A549 (cell line): ENCODE measurements around the gene IGF1. TPM values are rescaled to one million over a fixed set of nuclear protein-coding genes. Genes with fewer than 3 reads are reported as not detected.

Experiments
- ATAC-seq, 2 experiments: fragments of 200-7000 bp in 1 of 2; fragments of >200 bp in 1 of 2; cut with Nextera tagmentation in 1 of 2; cut with Tn5 transposase in 1 of 2; 3 replicates each; pipeline versions ENCODE4 v1.8.0 to v1.9.1; 2018 to 2020; ENCODE audit warnings: mild to moderate bottlenecking in 1 of 2, moderate library complexity in 1 of 2
- CTCF ChIA-PET: fragments of 300-600 bp; sonication (Branson Sonifier 250); formaldehyde crosslinking; extraction: SDS; loops from one replicate; lab custom pipeline; 2021; ENCODE audit warnings: antibody characterized with exemption, inconsistent platforms; lab: Yijun Ruan, JAX
- POLR2A ChIA-PET: fragments of 350-600 bp; formaldehyde crosslinking; extraction: SDS; loops from one replicate; lab custom pipeline; 2021; ENCODE audit warnings: antibody characterized with exemption, inconsistent platforms; lab: Yijun Ruan, JAX
- DNase-seq, 2 experiments: peaks; one replicate each; pipeline versions ENCODE4 v3.0.0 to v3.0.0-alpha.2; 2011 to 2016; ENCODE audit warnings: low read depth in 1 of 2, low spot score in 1 of 2
- FAIRE-seq: peaks from 2 replicates; lab custom pipeline; 2011; peaks lifted over from hg19 to GRCh38; lab: Jason Lieb, UNC
- H3K27ac ChIP-seq, 2 experiments: fragments of >200 bp; sonication (Bioruptor Twin); formaldehyde crosslinking; 3 replicates each; pipeline ENCODE4 v1.5.1; 2016 to 2017
- H3K4me1 ChIP-seq: fragments of >200 bp; sonication (Bioruptor Twin); formaldehyde crosslinking; 3 replicates; pipeline ENCODE4 v1.6.1; 2016
- H3K4me2 ChIP-seq: fragments of >200 bp; sonication (Bioruptor Twin); formaldehyde crosslinking; 3 replicates; pipeline ENCODE4 v1.6.1; 2016
- H3K4me3 ChIP-seq: fragments of >200 bp; sonication (Bioruptor Twin); formaldehyde crosslinking; 3 replicates; pipeline ENCODE4 v1.5.1; 2016
- H3K9me3 ChIP-seq: fragments of >200 bp; sonication (Bioruptor Twin); formaldehyde crosslinking; 3 replicates; pipeline ENCODE4 v1.6.1; 2016
- BCL3 ChIP-seq: fragments of >200 bp; sonication (Bioruptor Twin); formaldehyde crosslinking; IDR thresholded peaks from 3 replicates; pipeline ENCODE4 v1.6.1; 2016
- CEBPB ChIP-seq, 2 experiments: fragments of >200 bp in 1 of 2; sonication (Bioruptor Twin) in 1 of 2; formaldehyde crosslinking in 1 of 2; IDR thresholded peaks; 2 replicates each; pipeline ENCODE4 v1.6.1; 2012 to 2016
- FOSL2 ChIP-seq, 2 experiments: fragments of 450-650 bp in 1 of 2; fragments of >200 bp in 1 of 2; sonication (Bioruptor Twin) in 1 of 2; formaldehyde crosslinking; IDR thresholded peaks; 2 replicates each; pipeline versions ENCODE4 v1.5.0 to v1.6.1; 2016 to 2020; ENCODE audit warnings: mild to moderate bottlenecking in 1 of 2, moderate library complexity in 1 of 2
- GATA3 ChIP-seq: IDR thresholded peaks from 2 replicates; pipeline ENCODE4 v1.6.1; 2012; ENCODE audit warnings: borderline replicate concordance
- HES2 ChIP-seq: fragments of >200 bp; sonication (Bioruptor Twin); formaldehyde crosslinking; IDR thresholded peaks from 2 replicates; pipeline ENCODE4 v1.6.1; 2016
- JUNB ChIP-seq: fragments of >200 bp; sonication (Bioruptor Twin); formaldehyde crosslinking; IDR thresholded peaks from 2 replicates; pipeline ENCODE4 v1.6.1; 2016
- KDM1A ChIP-seq: fragments of 200-600 bp; sonication (generic); IDR thresholded peaks from 2 replicates; pipeline ENCODE4 v1.6.1; 2016; ENCODE audit warnings: low read depth, mild to moderate bottlenecking
- MYC ChIP-seq: IDR thresholded peaks from 2 replicates; pipeline ENCODE4 v1.6.1; 2012; ENCODE audit warnings: mild to moderate bottlenecking, inconsistent platforms, low read length, improper control_type of control experiment, borderline replicate concordance
- POLR2A ChIP-seq: IDR thresholded peaks from 2 replicates; pipeline ENCODE4 v1.6.1; 2012; ENCODE audit warnings: mild to moderate bottlenecking, low read length
- RCOR1 ChIP-seq: fragments of 150-350 bp; IDR thresholded peaks from 2 replicates; pipeline ENCODE4 v1.6.1; 2014; ENCODE audit warnings: antibody characterized with exemption, low read length, low read depth
- SMC3 ChIP-seq: fragments of >200 bp; sonication (Bioruptor Twin); formaldehyde crosslinking; IDR thresholded peaks from 3 replicates; pipeline ENCODE4 v1.6.1; 2018; ENCODE audit warnings: inconsistent platforms
- SREBF2 ChIP-seq: fragments of 450-650 bp; IDR thresholded peaks from 2 replicates; pipeline ENCODE4 v1.6.1; 2014; ENCODE audit warnings: mild to moderate bottlenecking, moderate library complexity
- ZFP36 ChIP-seq: fragments of 450-650 bp; IDR thresholded peaks from 2 replicates; pipeline ENCODE4 v1.6.1; 2014; ENCODE audit warnings: borderline replicate concordance; ENCODE audit not compliant: partially characterized antibody
- WGBS: methylation state at CpG from one replicate; pipeline ENCODE4 v1.1.6; 2017; ENCODE audit errors: missing lambda C conversion rate; 5-methylcytosine and 5-hydroxymethylcytosine counted together
- polyA plus RNA-seq, 4 experiments: library from polyadenylated mRNA; depleted of rRNA in 3 of 4; stranded (reverse); fragments of >200 nt; fragmentation: RNase III in 1 of 4; extraction: RNeasy Plus Mini Kit Qiagen cat#74134 plus additional on column Dnase treatment in 1 of 4; gene quantifications; 2 replicates in 3 of 4; 3 replicates in 1 of 4; pipeline ENCODE4 v1.2.3, GENCODE V29; 2011 to 2017

The IGF1 gene
- polyA plus RNA-seq, 2 of the 4 experiments (the other 2 are of a cell fraction) = 0.16 TPM; not detected in 1

GRCh38 chr12:102349079-102349478 is 131.3 kb downstream of the IGF1 start (continued):
- TF ChIP-seq FOSL2 (IDR thresholded peaks at IDR 0.05) = no peak
- TF ChIP-seq FOSL2 (CRISPR knock-in tag; IDR thresholded peaks at IDR 0.05) = no peak
- no peak for TF ChIP-seq ZFP36
- TF ChIP-seq BCL3 = no peak
- TF ChIP-seq HES2 = no peak
- no peak for TF ChIP-seq CEBPB (IDR thresholded peaks at IDR 0.05)
- no peak for TF ChIP-seq JUNB
- TF ChIP-seq SREBF2 = no peak
- TF ChIP-seq GATA3 = no peak
- no peak for TF ChIP-seq POLR2A
- no peak for TF ChIP-seq MYC
- no peak for TF ChIP-seq KDM1A
- TF ChIP-seq SMC3 = no peak

GRCh38 chr12:102347811-102348210 is 132.6 kb downstream of the IGF1 start:
- no peak overlapping the region for H3K4me3 ChIP-seq
- FAIRE-seq = no peak
- peaks cover 4% of the 10 kb centered on the region; the same call in 1 of the 3 replicates for H3K4me1 ChIP-seq
- TF ChIP-seq RCOR1 = no peak
- TF ChIP-seq, all 56 proteins: peak for 0
- ChIA-PET CTCF (no interaction called here), POLR2A (no interaction called here)
- H3K9me3 ChIP-seq = peaks cover 4% of the 10 kb centered on the region; the same call in 1 of the 3 replicates
- no peak overlapping the region for H3K27ac ChIP-seq
- 44% methylated on average over 4 of the region's 4 CpGs for WGBS
- ATAC-seq (no peak), DNase-seq (no peak)
- H3K4me2 ChIP-seq = no peak overlapping the region
